H9 (cell line): ENCODE measurements around the gene ACBD6. TPM values are rescaled to one million over a fixed set of nuclear protein-coding genes. Genes with fewer than 3 reads are reported as not detected.

Source experiments
- DNase-seq: peaks from one replicate; pipeline ENCODE4 v3.0.0-alpha.2; 2017
- H2AFZ ChIP-seq: one replicate; pipeline ENCODE4 v1.6.1; 2013; ENCODE audit warnings: mild to moderate bottlenecking, low read length, control low read depth, moderate library complexity
- H2AK5ac ChIP-seq: 2 replicates; pipeline ENCODE4 v1.6.1; 2013; ENCODE audit warnings: low read length, control low read depth, mixed read lengths; ENCODE audit not compliant: insufficient read length
- H2BK120ac ChIP-seq: one replicate; pipeline ENCODE4 v1.6.1; 2013; ENCODE audit warnings: low read depth, mild to moderate bottlenecking, low read length, control low read depth, inconsistent platforms; ENCODE audit not compliant: poor library complexity, severe bottlenecking
- H2BK12ac ChIP-seq: 2 replicates; pipeline ENCODE4 v1.6.1; 2013; ENCODE audit warnings: low read length, control low read depth, mixed read lengths, low read depth; ENCODE audit not compliant: insufficient read length
- H2BK15ac ChIP-seq: 2 replicates; pipeline ENCODE4 v1.6.1; 2013; ENCODE audit warnings: low read depth, low read length, control low read depth
- H2BK20ac ChIP-seq: one replicate; pipeline ENCODE4 v1.6.1; 2013; ENCODE audit warnings: low read depth, mild to moderate bottlenecking, low read length, control low read depth, inconsistent platforms; ENCODE audit not compliant: poor library complexity, severe bottlenecking
- H2BK5ac ChIP-seq: 2 replicates; pipeline ENCODE4 v1.6.1; 2013; ENCODE audit warnings: low read length, control low read depth, mixed read lengths; ENCODE audit not compliant: insufficient read length
- H3K14ac ChIP-seq: 2 replicates; pipeline ENCODE4 v1.6.1; 2013; ENCODE audit warnings: low read length, control low read depth; ENCODE audit not compliant: insufficient read depth
- H3K18ac ChIP-seq: 2 replicates; pipeline ENCODE4 v1.6.1; 2013; ENCODE audit warnings: low read depth, mild to moderate bottlenecking, mixed read lengths, low read length, control low read depth; ENCODE audit not compliant: insufficient read length
- H3K23ac ChIP-seq: 2 replicates; pipeline ENCODE4 v1.6.1; 2013; ENCODE audit warnings: low read length, control low read depth, mixed read lengths, low read depth; ENCODE audit not compliant: insufficient read length
- H3K23me2 ChIP-seq: 2 replicates; pipeline ENCODE4 v1.6.1; 2013; ENCODE audit warnings: low read depth, mild to moderate bottlenecking, mixed read lengths, low read length, control low read depth; ENCODE audit not compliant: insufficient read length, poor library complexity, severe bottlenecking
- H3K27ac ChIP-seq: 2 replicates; pipeline ENCODE4 v1.5.1; 2013; ENCODE audit warnings: low read length, control low read depth, mixed read lengths, low read depth; ENCODE audit not compliant: insufficient read length
- H3K27me3 ChIP-seq: 2 replicates; pipeline ENCODE4 v1.6.1; 2013; ENCODE audit warnings: low read length, control low read depth, inconsistent platforms; ENCODE audit not compliant: insufficient read depth
- H3K4ac ChIP-seq: 2 replicates; pipeline ENCODE4 v1.6.1; 2013; ENCODE audit warnings: low read depth, mild to moderate bottlenecking, control low read depth, inconsistent platforms, low read length, moderate library complexity
- H3K4me1 ChIP-seq: 2 replicates; pipeline ENCODE4 v1.6.1; 2013; ENCODE audit warnings: low read length, control low read depth, inconsistent platforms; ENCODE audit not compliant: insufficient read depth
- H3K4me2 ChIP-seq: 2 replicates; pipeline ENCODE4 v1.6.1; 2013; ENCODE audit warnings: low read length, control low read depth, mixed read lengths; ENCODE audit not compliant: insufficient read length, insufficient read depth
- H3K56ac ChIP-seq: 2 replicates; pipeline ENCODE4 v1.6.1; 2013; ENCODE audit warnings: low read depth, mild to moderate bottlenecking, mixed read lengths, low read length, control low read depth; ENCODE audit not compliant: insufficient read length
- H3K79me1 ChIP-seq: 2 replicates; pipeline ENCODE4 v1.6.1; 2013; ENCODE audit warnings: low read depth, mild to moderate bottlenecking, moderate library complexity, low read length, control low read depth, inconsistent platforms; ENCODE audit not compliant: insufficient read depth, poor library complexity, severe bottlenecking
- H3K79me2 ChIP-seq: 2 replicates; pipeline ENCODE4 v1.6.1; 2013; ENCODE audit warnings: low read length, control low read depth, inconsistent platforms; ENCODE audit not compliant: insufficient read depth
- H3K9ac ChIP-seq: 2 replicates; pipeline ENCODE4 v1.6.1; 2013; ENCODE audit warnings: low read length, control low read depth, mixed read lengths; ENCODE audit not compliant: insufficient read length; ENCODE audit errors: extremely low read depth
- H3K9me3 ChIP-seq: one replicate; pipeline ENCODE4 v1.6.1; 2013; ENCODE audit warnings: low read depth, low read length, inconsistent platforms; ENCODE audit not compliant: control insufficient read depth
- H3T11ph ChIP-seq: one replicate; pipeline ENCODE4 v1.6.1; 2013; ENCODE audit warnings: mild to moderate bottlenecking, low read length, control low read depth, inconsistent platforms
- H4K20me1 ChIP-seq: one replicate; pipeline ENCODE4 v1.6.1; 2013; ENCODE audit not compliant: control insufficient read depth, insufficient read length, insufficient read depth
- H4K5ac ChIP-seq: 2 replicates; pipeline ENCODE4 v1.6.1; 2013; ENCODE audit warnings: low read depth, mild to moderate bottlenecking, mixed read lengths, low read length, control low read depth; ENCODE audit not compliant: insufficient read length
- H4K8ac ChIP-seq: replicated peaks from 2 replicates; pipeline ENCODE4 v1.6.1; 2013; ENCODE audit warnings: low read length, control low read depth, mixed read lengths, low read depth; ENCODE audit not compliant: insufficient read length
- H4K91ac ChIP-seq: 2 replicates; pipeline ENCODE4 v1.6.1; 2013; ENCODE audit warnings: low read depth, mild to moderate bottlenecking, moderate library complexity, mixed read lengths, low read length, control low read depth; ENCODE audit not compliant: insufficient read length
- H3K27ac Mint-ChIP-seq, 3 experiments: 2 replicates in 2 of 3; 3 replicates in 1 of 3; pipeline ENCODE4 v1.8.0; 2020 to 2021; ENCODE audit warnings: mixed read lengths in 3 of 3, mild to moderate bottlenecking in 1 of 3, moderate library complexity in 1 of 3
- H3K27me3 Mint-ChIP-seq: 2 replicates; pipeline ENCODE4 v1.8.0; 2021; ENCODE audit warnings: low read depth, mild to moderate bottlenecking, moderate library complexity, mixed read lengths
- H3K36me3 Mint-ChIP-seq, 3 experiments: 2 replicates in 2 of 3; 3 replicates in 1 of 3; pipeline ENCODE4 v1.8.0; 2020 to 2021; ENCODE audit warnings: low read depth in 3 of 3, mixed read lengths in 3 of 3; ENCODE audit not compliant: insufficient read depth in 1 of 3
- H3K4me1 Mint-ChIP-seq, 2 experiments: 2 replicates each; pipeline ENCODE4 v1.8.0; 2020; ENCODE audit warnings: mixed read lengths in 2 of 2
- H3K4me3 Mint-ChIP-seq, 2 experiments: 2 replicates in 1 of 2; 3 replicates in 1 of 2; pipeline ENCODE4 v1.8.0; 2020 to 2021; ENCODE audit warnings: mild to moderate bottlenecking in 2 of 2, mixed read lengths in 2 of 2, moderate library complexity in 1 of 2
- H3K9me3 Mint-ChIP-seq, 2 experiments: 2 replicates in 1 of 2; 3 replicates in 1 of 2; pipeline ENCODE4 v1.8.0; 2020; ENCODE audit warnings: mild to moderate bottlenecking in 2 of 2, mixed read lengths in 2 of 2, moderate library complexity in 1 of 2
- WGBS: extraction: QIAGEN DNeasy Blood & Tissue Kit; methylation state at CpG from one replicate; pipeline ENCODE4 v1.1.7; 2013; ENCODE audit warnings: missing lambda C conversion rate, low lambda C conversion rate, mixed read lengths; ENCODE audit not compliant: insufficient read length; ENCODE audit errors: extremely low coverage; 5-methylcytosine and 5-hydroxymethylcytosine counted together
- total RNA-seq: library from RNA; stranded (reverse); gene quantifications from 2 replicates; pipeline ENCODE4 v1.2.1, GENCODE V29; 2021
- TF ChIP-seq, protein P1 (sequence below): fragments of 200-600 bp; sonication (generic); conservative IDR thresholded peaks from 3 replicates; pipeline ENCODE4 v1.8.0; 2021; ENCODE audit warnings: antibody characterized with exemption, mild to moderate bottlenecking

Gene ACBD6
- total RNA-seq, 1 experiment from 2014 or later = 51.4 TPM

DNA sequence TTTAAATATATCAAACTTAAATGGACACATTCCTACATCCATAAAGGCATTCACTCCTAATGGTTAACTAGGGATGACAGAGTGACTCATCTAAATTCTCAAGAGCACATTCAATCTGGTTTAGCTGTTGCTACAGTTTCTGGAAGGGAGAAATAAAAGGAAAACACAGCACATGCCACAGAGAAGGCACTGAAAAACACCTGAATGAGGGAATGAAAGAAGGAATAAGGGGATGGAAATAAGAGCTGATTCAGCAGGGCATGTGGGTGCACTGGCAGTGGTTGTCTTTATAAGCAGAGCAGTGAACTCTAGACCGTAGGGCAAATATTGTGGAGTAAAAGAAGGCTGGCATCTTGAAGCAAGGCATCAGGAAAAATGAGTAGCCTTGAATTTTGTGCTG, 193.0 kb downstream of the ACBD6 start:
- Histone ChIP-seq H3K27ac (no peak overlapping the region), H4K91ac (no peak overlapping the region), H3K79me2 (no peaks in the 10 kb centered on the region), H2BK5ac (no peak overlapping the region), H3K4ac (no peak overlapping the region), H4K5ac (no peak overlapping the region), H3K4me2 (no peak overlapping the region), H2BK12ac (no peak overlapping the region), H3K23ac (no peak overlapping the region), H2BK20ac (no peak overlapping the region), H2AK5ac (no peak overlapping the region), H3K9ac (no peak overlapping the region), H3K18ac (no peak overlapping the region), H4K8ac (no peak overlapping the region), H4K20me1 (no peaks in the 10 kb centered on the region), H2BK120ac (no peak overlapping the region), H3K27me3 (no peaks in the 10 kb centered on the region), H3K9me3 (no peaks in the 10 kb centered on the region), H3K23me2 (no peaks in the 10 kb centered on the region), H2AFZ (no peak overlapping the region), H3K14ac (no peak overlapping the region), H3K4me1 (peaks cover 2% of the 10 kb centered on the region; the same call in 1 of the 2 replicates), H3T11ph (no peak overlapping the region), H3K56ac (no peak overlapping the region), H3K79me1 (no peaks in the 10 kb centered on the region), H2BK15ac (no peak overlapping the region)
- TF ChIP-seq, protein P1, sequence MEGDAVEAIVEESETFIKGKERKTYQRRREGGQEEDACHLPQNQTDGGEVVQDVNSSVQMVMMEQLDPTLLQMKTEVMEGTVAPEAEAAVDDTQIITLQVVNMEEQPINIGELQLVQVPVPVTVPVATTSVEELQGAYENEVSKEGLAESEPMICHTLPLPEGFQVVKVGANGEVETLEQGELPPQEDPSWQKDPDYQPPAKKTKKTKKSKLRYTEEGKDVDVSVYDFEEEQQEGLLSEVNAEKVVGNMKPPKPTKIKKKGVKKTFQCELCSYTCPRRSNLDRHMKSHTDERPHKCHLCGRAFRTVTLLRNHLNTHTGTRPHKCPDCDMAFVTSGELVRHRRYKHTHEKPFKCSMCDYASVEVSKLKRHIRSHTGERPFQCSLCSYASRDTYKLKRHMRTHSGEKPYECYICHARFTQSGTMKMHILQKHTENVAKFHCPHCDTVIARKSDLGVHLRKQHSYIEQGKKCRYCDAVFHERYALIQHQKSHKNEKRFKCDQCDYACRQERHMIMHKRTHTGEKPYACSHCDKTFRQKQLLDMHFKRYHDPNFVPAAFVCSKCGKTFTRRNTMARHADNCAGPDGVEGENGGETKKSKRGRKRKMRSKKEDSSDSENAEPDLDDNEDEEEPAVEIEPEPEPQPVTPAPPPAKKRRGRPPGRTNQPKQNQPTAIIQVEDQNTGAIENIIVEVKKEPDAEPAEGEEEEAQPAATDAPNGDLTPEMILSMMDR = no peak
- H3K36me3 Mint-ChIP-seq = peaks cover 0 to 2% (median 2%) of the 10 kb centered on the region in 3 experiments; a peak in 4 of 7 replicates
- H3K9me3 Mint-ChIP-seq = peaks cover 0 to 3% of the 10 kb centered on the region in 2 experiments; a peak in 2 of 5 replicates
- no peak overlapping the region for H3K4me3 Mint-ChIP-seq
- WGBS = no CpG with 5 or more reads among the region's 1 CpG
- no peak for DNase-seq
- no peak overlapping the region for H3K27ac Mint-ChIP-seq
- H3K27me3 Mint-ChIP-seq = no peaks in the 10 kb centered on the region
- H3K4me1 Mint-ChIP-seq = peaks cover 7 to 12% of the 10 kb centered on the region in 2 experiments
